NB4 (cell line): Measurements from ENCODE around the gene FSTL4.

Source experiments
- MYC ChIP-seq: IDR thresholded peaks from 2 replicates; pipeline ENCODE4 v1.6.1; 2011; ENCODE audit warnings: low read depth, low read length
- POLR2A ChIP-seq: IDR thresholded peaks from 2 replicates; pipeline ENCODE4 v1.6.1; 2011; ENCODE audit warnings: mild to moderate bottlenecking; ENCODE audit not compliant: insufficient read length; ENCODE audit errors: extremely low read depth
- TF ChIP-seq, protein P1 (sequence below): IDR thresholded peaks from one replicate; pipeline ENCODE4 v1.5.1; 2012; ENCODE audit warnings: low read depth, low read length
- TF ChIP-seq, protein P2 (sequence below): IDR thresholded peaks from 2 replicates; pipeline ENCODE4 v1.6.1; 2011; ENCODE audit warnings: low read depth, low read length

DNA sequence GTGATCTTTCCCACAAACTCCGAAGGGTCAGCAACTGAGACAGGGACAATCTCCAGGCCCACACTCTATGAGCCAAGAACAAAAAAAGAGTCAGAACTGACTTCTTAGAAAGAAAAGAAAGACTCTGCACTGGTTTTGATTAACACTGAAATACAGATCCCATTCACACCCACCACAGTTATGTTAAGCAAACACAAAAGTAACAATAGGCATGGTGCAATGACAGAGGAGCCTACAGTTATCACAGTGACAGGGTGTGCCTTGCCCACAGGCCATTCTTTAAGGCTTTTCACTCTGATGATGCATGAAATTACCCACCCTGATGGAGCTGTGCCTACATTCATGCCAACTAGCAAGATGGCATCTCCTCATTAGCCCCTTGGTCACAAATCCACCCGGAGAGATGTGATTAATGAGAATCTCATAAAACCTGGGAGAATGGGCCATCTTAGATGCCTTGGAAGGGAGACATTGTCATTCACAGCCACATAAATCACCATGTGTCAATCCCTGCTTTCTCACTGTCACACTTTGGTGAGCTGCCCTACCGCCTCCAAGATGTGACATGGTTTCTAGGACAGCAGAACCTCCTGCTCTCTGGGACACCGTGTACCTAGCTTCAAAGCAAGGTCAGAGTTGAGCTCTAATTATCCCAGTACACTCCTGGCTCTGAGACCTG, 27.6 kb upstream of the FSTL4 start:
- TF ChIP-seq POLR2A (no peak), MYC (no peak)
- TF ChIP-seq, protein P1, sequence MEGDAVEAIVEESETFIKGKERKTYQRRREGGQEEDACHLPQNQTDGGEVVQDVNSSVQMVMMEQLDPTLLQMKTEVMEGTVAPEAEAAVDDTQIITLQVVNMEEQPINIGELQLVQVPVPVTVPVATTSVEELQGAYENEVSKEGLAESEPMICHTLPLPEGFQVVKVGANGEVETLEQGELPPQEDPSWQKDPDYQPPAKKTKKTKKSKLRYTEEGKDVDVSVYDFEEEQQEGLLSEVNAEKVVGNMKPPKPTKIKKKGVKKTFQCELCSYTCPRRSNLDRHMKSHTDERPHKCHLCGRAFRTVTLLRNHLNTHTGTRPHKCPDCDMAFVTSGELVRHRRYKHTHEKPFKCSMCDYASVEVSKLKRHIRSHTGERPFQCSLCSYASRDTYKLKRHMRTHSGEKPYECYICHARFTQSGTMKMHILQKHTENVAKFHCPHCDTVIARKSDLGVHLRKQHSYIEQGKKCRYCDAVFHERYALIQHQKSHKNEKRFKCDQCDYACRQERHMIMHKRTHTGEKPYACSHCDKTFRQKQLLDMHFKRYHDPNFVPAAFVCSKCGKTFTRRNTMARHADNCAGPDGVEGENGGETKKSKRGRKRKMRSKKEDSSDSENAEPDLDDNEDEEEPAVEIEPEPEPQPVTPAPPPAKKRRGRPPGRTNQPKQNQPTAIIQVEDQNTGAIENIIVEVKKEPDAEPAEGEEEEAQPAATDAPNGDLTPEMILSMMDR = no peak
- TF ChIP-seq, protein P2, sequence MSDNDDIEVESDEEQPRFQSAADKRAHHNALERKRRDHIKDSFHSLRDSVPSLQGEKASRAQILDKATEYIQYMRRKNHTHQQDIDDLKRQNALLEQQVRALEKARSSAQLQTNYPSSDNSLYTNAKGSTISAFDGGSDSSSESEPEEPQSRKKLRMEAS = no peak
